Measurements from ENCODE around the gene NPRL2.

NPRL2 gene

GRCh38 chr3:50336452-50337174 is 14.0 kb downstream of the NPRL2 start:
- DNase-seq, result peak in 2 of 42 donors; percentile 12 to 31
- intact Hi-C loops (cut with DNase I), result no loop called here

GRCh38 chr3:50334339-50335075 is 16.1 kb downstream of the NPRL2 start:
- DNase-seq, result no peak
- intact Hi-C loops (cut with DNase I), result no loop called here

- DNase-seq, result no peak
- intact Hi-C loops (cut with DNase I), result no loop called here
Observed at GRCh38 chr3:50333744-50334328, 16.7 kb downstream of the NPRL2 start.

GRCh38 chr3:50331364-50331907 is 19.1 kb downstream of the NPRL2 start:
- intact Hi-C loops (cut with DNase I), result no loop called here
- no peak for DNase-seq

GRCh38 chr3:50330330-50330729 is 20.2 kb downstream of the NPRL2 start:
- DNase-seq, result no peak
- intact Hi-C loops (cut with DNase I), result no loop called here

- peak; percentile 92 to 99 (median 98) for DNase-seq
- intact Hi-C loops (cut with DNase I), result loop anchor here (5.0 to 10.0 kb wide), 3 partner anchors 36 to 103 kb away; partner anchors contain the start of genes IFRD2 and LSMEM2
Observed at GRCh38 chr3:50327943-50328691, 22.5 kb downstream of the NPRL2 start, which contains the start of gene TUSC2. Gene TUSC2 (minus strand): TSS chr3:50328223. CDS start chr3:50328099, 124 bp downstream.

GRCh38 chr3:50327129-50327528 is 23.4 kb downstream of the NPRL2 start:
- intact Hi-C loops (cut with DNase I), result loop anchor here (5.0 to 10.0 kb wide), 3 partner anchors 35 to 102 kb away; partner anchors contain the start of genes IFRD2 and LSMEM2
- DNase-seq, result no peak

GRCh38 chr3:50326182-50326541 is 24.4 kb downstream of the NPRL2 start:
- intact Hi-C loops (cut with DNase I), result loop anchor here (5.0 to 10.0 kb wide), 3 partner anchors 34 to 101 kb away; partner anchors contain the start of genes IFRD2 and LSMEM2
- no peak for DNase-seq

GRCh38 chr3:50325497-50326181 is 24.9 kb downstream of the NPRL2 start:
- DNase-seq, result no peak
- intact Hi-C loops (cut with DNase I), result loop anchor here (5.0 to 10.0 kb wide), 3 partner anchors 33 to 101 kb away; partner anchors contain the start of genes IFRD2 and LSMEM2

- intact Hi-C loops (cut with DNase I), result loop anchor here (5.0 to 10.0 kb wide), 3 partner anchors 33 to 100 kb away; partner anchors contain the start of genes IFRD2 and LSMEM2
- no peak for DNase-seq
Observed at GRCh38 chr3:50325113-50325480, 25.5 kb downstream of the NPRL2 start.

- intact Hi-C loops (cut with DNase I), result loop anchor here (5.0 to 10.0 kb wide), 3 partner anchors 32 to 100 kb away; partner anchors contain the start of genes IFRD2 and LSMEM2
- peak in 41 of 42 donors; percentile 57 to 91 (median 77) for DNase-seq
Observed at GRCh38 chr3:50324351-50325112, 26.0 kb downstream of the NPRL2 start.

GRCh38 chr3:50323614-50324199 is 26.9 kb downstream of the NPRL2 start:
- intact Hi-C loops (cut with DNase I), result loop anchor here (10.0 kb wide), 2 partner anchors 49 to 99 kb away; partner anchors contain the start of gene LSMEM2

GRCh38 chr3:50323092-50323600 is 27.4 kb downstream of the NPRL2 start:
- DNase-seq, result peak in 1 of 42 donors; percentile 21

More at GRCh38 chr3:50323614-50324199, 26.9 kb downstream of the NPRL2 start:
- DNase-seq, result peak in 1 of 42 donors; percentile 22

GRCh38 chr3:50322386-50323091 is 28.0 kb downstream of the NPRL2 start, which contains the start of gene HYAL2:
Gene HYAL2 (minus strand): TSS chr3:50322745. CDS start chr3:50320489, 2,256 bp downstream.
- intact Hi-C loops (cut with DNase I), result loop anchor here (10.0 kb wide), 2 partner anchors 48 to 98 kb away; partner anchors contain the start of gene LSMEM2
- DNase-seq, result peak in 1 of 42 donors; percentile 23

More at GRCh38 chr3:50323092-50323600, 27.4 kb downstream of the NPRL2 start:
- intact Hi-C loops (cut with DNase I), result loop anchor here (10.0 kb wide), 2 partner anchors 48 to 98 kb away; partner anchors contain the start of gene LSMEM2

- no peak for DNase-seq
- intact Hi-C loops (cut with DNase I), result loop anchor here (10.0 kb wide), 2 partner anchors 47 to 97 kb away; partner anchors contain the start of gene LSMEM2
Observed at GRCh38 chr3:50322115-50322385, 28.5 kb downstream of the NPRL2 start.

Data from head of caudate nucleus (tissue), 42 donors.